A673 (cell line): Measurements from ENCODE around the gene PIAS1. TPM values are rescaled to one million over a fixed set of nuclear protein-coding genes. Genes with fewer than 3 reads are reported as not detected.

Experiments used
- BruUV-seq: library from RNA; stranded (reverse); fragments of 400-500 nt; replicated peaks from 2 replicates; lab custom pipeline; 2021; lab: Mats Ljungman, UMichigan
- CTCF ChIA-PET: fragments of 300-600 bp; sonication (Branson Sonifier 250); formaldehyde crosslinking; loops from one replicate; lab custom pipeline; 2022; ENCODE audit warnings: antibody characterized with exemption; lab: Charles Lee
- POLR2A ChIA-PET: fragments of 300-600 bp; sonication (Branson Sonifier 250); formaldehyde crosslinking; loops from one replicate; lab custom pipeline; 2022; ENCODE audit warnings: antibody characterized with exemption; ENCODE audit not compliant: low non-redundant PET; lab: Charles Lee
- DNase-seq: peaks from one replicate; pipeline ENCODE4 v3.0.0-alpha.2; 2015; ENCODE audit warnings: low spot score
- H3K27ac ChIP-seq: fragments of 200-600 bp; sonication (generic); 2 replicates; pipeline ENCODE4 v1.5.1; 2016; ENCODE audit warnings: mixed run types, low read depth, mild to moderate bottlenecking, mixed read lengths, antibody characterized with exemption, low read length; ENCODE audit not compliant: poor library complexity, severe bottlenecking
- H3K27me3 ChIP-seq: fragments of 200-600 bp; sonication (generic); replicated peaks from 2 replicates; pipeline ENCODE4 v1.6.1; 2017; ENCODE audit warnings: mixed run types, low read depth, mild to moderate bottlenecking, mixed read lengths, antibody characterized with exemption, low read length; ENCODE audit not compliant: insufficient read depth, poor library complexity
- H3K36me3 ChIP-seq: fragments of 200-600 bp; sonication (generic); 2 replicates; pipeline ENCODE4 v1.6.1; 2016; ENCODE audit warnings: mixed run types, mild to moderate bottlenecking, mixed read lengths, antibody characterized with exemption, low read length; ENCODE audit not compliant: insufficient read depth, poor library complexity, severe bottlenecking
- H3K4me1 ChIP-seq: fragments of 200-600 bp; sonication (generic); 2 replicates; pipeline ENCODE4 v1.6.1; 2017; ENCODE audit warnings: mixed run types, mild to moderate bottlenecking, mixed read lengths, antibody characterized with exemption, low read length; ENCODE audit not compliant: insufficient read depth, poor library complexity, severe bottlenecking
- H3K4me3 ChIP-seq: fragments of 200-600 bp; sonication (generic); 2 replicates; pipeline ENCODE4 v1.5.1; 2016; ENCODE audit warnings: low read depth, mixed run types, mild to moderate bottlenecking, mixed read lengths, low read length; ENCODE audit not compliant: poor library complexity, severe bottlenecking
- H3K9me3 ChIP-seq: fragments of 200-600 bp; sonication (generic); 2 replicates; pipeline ENCODE4 v1.6.1; 2016; ENCODE audit warnings: mixed run types, low read depth, mild to moderate bottlenecking, mixed read lengths, antibody characterized with exemption, low read length; ENCODE audit not compliant: poor library complexity, severe bottlenecking
- EZH2 ChIP-seq: fragments of 200-600 bp; sonication (generic); IDR thresholded peaks from 2 replicates; pipeline ENCODE4 v1.6.1; 2017; ENCODE audit warnings: borderline replicate concordance, low read depth, mild to moderate bottlenecking, mixed read lengths, antibody characterized with exemption, low read length; ENCODE audit not compliant: poor library complexity, severe bottlenecking
- intact Hi-C: fragments of 100-400 bp; cut with micrococcal nuclease; formaldehyde crosslinking; loops from one replicate; pipeline ENCODE4 v1.10.0; 2022; ENCODE audit not compliant: unreplicated experiment
- total RNA-seq: library from RNA; stranded (reverse); gene quantifications from 2 replicates; pipeline ENCODE4 v1.2.3, GENCODE V29; 2021
- TF ChIP-seq, protein P1 (sequence below): fragments of 300-800, 200-600 bp; sonication (generic); conservative IDR thresholded peaks from 2 replicates; pipeline ENCODE4 v1.5.1; 2017; ENCODE audit warnings: low read depth, mild to moderate bottlenecking, antibody characterized with exemption, low read length, moderate library complexity, mixed read lengths

PIAS1 gene
- total RNA-seq, 1 experiment from 2014 or later = 40.2 TPM

DNA sequence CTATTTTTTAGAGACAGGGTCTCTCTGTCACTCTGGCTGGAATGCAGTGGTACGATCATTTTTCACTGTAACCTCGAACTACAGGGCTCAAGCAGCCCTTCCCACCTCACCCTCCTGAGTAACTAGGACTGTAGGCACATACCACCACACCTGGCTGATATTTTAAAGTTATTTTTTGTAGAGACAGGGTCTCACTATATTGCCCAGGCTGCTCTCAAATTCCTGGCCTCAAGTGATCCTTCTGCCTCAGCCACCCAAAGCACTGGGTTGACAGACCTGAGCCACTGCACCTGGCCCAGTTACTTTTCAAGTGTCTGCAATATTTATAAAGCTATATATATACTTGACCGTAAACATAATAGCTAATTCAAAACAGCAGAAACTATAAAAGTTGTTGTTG lies 75.0 kb downstream of the PIAS1 start:
- intact Hi-C loops = no loop called here
- no peaks in the 10 kb centered on the region for H3K36me3 ChIP-seq
- TF ChIP-seq EZH2 = no peak
- TF ChIP-seq, protein P1, sequence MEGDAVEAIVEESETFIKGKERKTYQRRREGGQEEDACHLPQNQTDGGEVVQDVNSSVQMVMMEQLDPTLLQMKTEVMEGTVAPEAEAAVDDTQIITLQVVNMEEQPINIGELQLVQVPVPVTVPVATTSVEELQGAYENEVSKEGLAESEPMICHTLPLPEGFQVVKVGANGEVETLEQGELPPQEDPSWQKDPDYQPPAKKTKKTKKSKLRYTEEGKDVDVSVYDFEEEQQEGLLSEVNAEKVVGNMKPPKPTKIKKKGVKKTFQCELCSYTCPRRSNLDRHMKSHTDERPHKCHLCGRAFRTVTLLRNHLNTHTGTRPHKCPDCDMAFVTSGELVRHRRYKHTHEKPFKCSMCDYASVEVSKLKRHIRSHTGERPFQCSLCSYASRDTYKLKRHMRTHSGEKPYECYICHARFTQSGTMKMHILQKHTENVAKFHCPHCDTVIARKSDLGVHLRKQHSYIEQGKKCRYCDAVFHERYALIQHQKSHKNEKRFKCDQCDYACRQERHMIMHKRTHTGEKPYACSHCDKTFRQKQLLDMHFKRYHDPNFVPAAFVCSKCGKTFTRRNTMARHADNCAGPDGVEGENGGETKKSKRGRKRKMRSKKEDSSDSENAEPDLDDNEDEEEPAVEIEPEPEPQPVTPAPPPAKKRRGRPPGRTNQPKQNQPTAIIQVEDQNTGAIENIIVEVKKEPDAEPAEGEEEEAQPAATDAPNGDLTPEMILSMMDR = no peak
- H3K9me3 ChIP-seq = no peaks in the 10 kb centered on the region
- no peak for DNase-seq
- no peaks in the 10 kb centered on the region for H3K27me3 ChIP-seq
- POLR2A ChIA-PET = no interaction called here
- no peak overlapping the region for H3K27ac ChIP-seq
- no TSS peak for BruUV-seq
- CTCF ChIA-PET = no interaction called here
- H3K4me1 ChIP-seq = no peaks in the 10 kb centered on the region
- no peak overlapping the region for H3K4me3 ChIP-seq

DNA sequence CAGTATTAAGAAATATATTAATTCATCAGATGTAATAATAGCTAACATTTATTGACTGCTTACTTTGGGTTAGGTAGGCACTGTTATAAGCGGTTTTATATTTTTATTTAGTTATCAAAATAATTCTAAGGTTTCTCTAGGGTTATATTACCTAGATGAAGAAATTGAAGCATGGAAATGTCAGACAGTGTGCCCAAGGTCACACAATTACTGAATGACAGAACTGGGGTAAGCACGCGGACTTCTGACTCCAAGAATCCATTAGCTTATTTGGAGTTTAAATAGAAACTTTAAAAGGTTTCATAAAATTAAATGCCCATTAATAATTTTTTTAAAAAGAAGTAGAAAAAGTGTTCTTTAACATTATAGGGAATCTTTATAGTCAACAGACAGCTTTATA lies 76.7 kb downstream of the PIAS1 start:
- no peaks in the 10 kb centered on the region for H3K9me3 ChIP-seq
- CTCF ChIA-PET = no interaction called here
- no peaks in the 10 kb centered on the region for H3K4me1 ChIP-seq
- intact Hi-C loops = no loop called here
- no peaks in the 10 kb centered on the region for H3K27me3 ChIP-seq
- no peak for TF ChIP-seq EZH2
- TF ChIP-seq, protein P1 = no peak
- POLR2A ChIA-PET = interaction anchor here (0.5 kb wide), 1 partner anchor 72 kb away, joined by 8 read pairs; no protein-coding TSS in a partner anchor
- no TSS peak for BruUV-seq
- no peak overlapping the region for H3K4me3 ChIP-seq
- no peaks in the 10 kb centered on the region for H3K36me3 ChIP-seq
- no peak overlapping the region for H3K27ac ChIP-seq
- no peak for DNase-seq

- TF ChIP-seq, protein P1 = no peak
- TF ChIP-seq EZH2 = no peak
- intact Hi-C loops = no loop called here
- POLR2A ChIA-PET = no interaction called here
- DNase-seq = no peak
- H3K9me3 ChIP-seq = no peaks in the 10 kb centered on the region
- no TSS peak for BruUV-seq
- H3K4me3 ChIP-seq = no peak overlapping the region
- CTCF ChIA-PET = no interaction called here
- H3K36me3 ChIP-seq = no peaks in the 10 kb centered on the region
- no peaks in the 10 kb centered on the region for H3K4me1 ChIP-seq
- no peaks in the 10 kb centered on the region for H3K27me3 ChIP-seq
- no peak overlapping the region for H3K27ac ChIP-seq
Measured at GRCh38 chr15:68137096-68137495, 83.0 kb downstream of the PIAS1 start.
